ENCODE data around the gene DNAH8.

DNAH8 gene

DNA sequence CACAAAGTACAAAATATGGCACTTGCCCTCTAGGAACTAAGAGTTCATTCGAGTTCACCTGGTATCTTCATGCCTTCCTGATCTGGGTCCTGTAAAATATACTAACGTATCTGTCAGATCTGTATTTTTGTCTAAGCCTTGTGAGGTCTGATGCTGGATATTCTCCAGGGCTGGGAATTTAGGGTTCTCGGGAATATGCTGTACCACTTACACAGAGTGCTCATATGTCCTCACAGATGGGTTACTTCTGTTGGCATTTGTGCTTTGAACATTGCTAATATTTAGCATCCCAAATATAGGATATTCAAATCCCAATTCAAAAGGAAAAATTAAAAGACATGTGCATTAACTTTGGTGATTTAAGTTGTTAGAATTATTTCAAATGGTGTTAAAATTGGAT, 122.0 kb downstream of the DNAH8 start:
- Histone ChIP-seq H3K27ac (ENCODE audit: low read depth, low read length) (no peak overlapping the region), H3F3A (ENCODE audit: insufficient read depth) (no peaks in the 10 kb centered on the region), H3K4me2 (ENCODE audit: low read depth, low read length, poor library complexity, severe bottlenecking) (no peak overlapping the region), H3K4me3 (ENCODE audit: insufficient read depth, low read length, poor library complexity, severe bottlenecking) (no peak overlapping the region), H3K27me3 (ENCODE audit: low read length) (no peaks in the 10 kb centered on the region), H3K36me3 (ENCODE audit: low read length) (0 out of 2 replicates have a peak, but pooled peaks cover 4% of the 10 kb centered on the region), H4K20me1 (ENCODE audit: low read depth, low read length) (no peaks in the 10 kb centered on the region), H2AFZ (ENCODE audit: low read depth, low read length, severe bottlenecking) (no peak overlapping the region), H3K9me3 (ENCODE audit: insufficient read depth, low read length) (no peaks in the 10 kb centered on the region), H3K79me2 (ENCODE audit: insufficient read depth, low read length) (no peaks in the 10 kb centered on the region), H3K9ac (ENCODE audit: low read length) (no peak overlapping the region), H3K9me2 (replicated peaks; ENCODE audit: insufficient read depth, low read length) (no peaks in the 10 kb centered on the region)
- TF ChIP-seq, protein P1, sequence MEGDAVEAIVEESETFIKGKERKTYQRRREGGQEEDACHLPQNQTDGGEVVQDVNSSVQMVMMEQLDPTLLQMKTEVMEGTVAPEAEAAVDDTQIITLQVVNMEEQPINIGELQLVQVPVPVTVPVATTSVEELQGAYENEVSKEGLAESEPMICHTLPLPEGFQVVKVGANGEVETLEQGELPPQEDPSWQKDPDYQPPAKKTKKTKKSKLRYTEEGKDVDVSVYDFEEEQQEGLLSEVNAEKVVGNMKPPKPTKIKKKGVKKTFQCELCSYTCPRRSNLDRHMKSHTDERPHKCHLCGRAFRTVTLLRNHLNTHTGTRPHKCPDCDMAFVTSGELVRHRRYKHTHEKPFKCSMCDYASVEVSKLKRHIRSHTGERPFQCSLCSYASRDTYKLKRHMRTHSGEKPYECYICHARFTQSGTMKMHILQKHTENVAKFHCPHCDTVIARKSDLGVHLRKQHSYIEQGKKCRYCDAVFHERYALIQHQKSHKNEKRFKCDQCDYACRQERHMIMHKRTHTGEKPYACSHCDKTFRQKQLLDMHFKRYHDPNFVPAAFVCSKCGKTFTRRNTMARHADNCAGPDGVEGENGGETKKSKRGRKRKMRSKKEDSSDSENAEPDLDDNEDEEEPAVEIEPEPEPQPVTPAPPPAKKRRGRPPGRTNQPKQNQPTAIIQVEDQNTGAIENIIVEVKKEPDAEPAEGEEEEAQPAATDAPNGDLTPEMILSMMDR (IDR thresholded peaks at IDR 0.05; ENCODE audit: insufficient read depth, low read length, poor library complexity, severe bottlenecking) = no peak
- TF ChIP-seq EZH2phosphoT487 (conservative IDR thresholded peaks at IDR 0.05; ENCODE audit: low read length) = no peak

DNA sequence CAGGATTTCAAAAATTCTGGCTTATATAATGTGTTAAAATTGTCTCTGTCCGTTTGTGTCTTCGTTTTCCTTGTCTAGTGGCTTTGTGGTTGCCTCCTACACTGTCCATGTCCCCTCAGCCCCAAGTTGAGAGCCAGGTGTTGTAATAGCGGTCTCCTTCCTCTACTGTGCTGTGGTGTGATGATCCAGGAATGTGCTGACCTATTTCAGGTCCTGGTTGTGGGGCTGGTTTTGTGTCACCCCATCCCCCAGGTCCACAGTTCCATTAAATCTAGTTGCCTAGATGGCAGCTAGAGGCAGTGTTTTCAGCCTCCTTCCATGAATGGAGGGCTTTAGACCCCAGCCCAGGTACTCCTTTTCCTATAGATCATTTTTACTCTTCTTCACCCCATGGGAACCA, 128.7 kb downstream of the DNAH8 start:
- H3K9me3 ChIP-seq (ENCODE audit: insufficient read depth, low read length) = no peaks in the 10 kb centered on the region
- H3K9ac ChIP-seq (ENCODE audit: low read length) = no peak overlapping the region
- no peaks in the 10 kb centered on the region for H3F3A ChIP-seq (ENCODE audit: insufficient read depth)
- 0 out of 2 replicates have a peak, but pooled peaks cover 4% of the 10 kb centered on the region for H3K36me3 ChIP-seq (ENCODE audit: low read length)
- H3K4me2 ChIP-seq (ENCODE audit: low read depth, low read length, poor library complexity, severe bottlenecking) = no peak overlapping the region
- H4K20me1 ChIP-seq (ENCODE audit: low read depth, low read length) = no peaks in the 10 kb centered on the region
- H3K79me2 ChIP-seq (ENCODE audit: insufficient read depth, low read length) = no peaks in the 10 kb centered on the region
- TF ChIP-seq EZH2phosphoT487 (conservative IDR thresholded peaks at IDR 0.05; ENCODE audit: low read length) = no peak
- TF ChIP-seq, protein P1 (IDR thresholded peaks at IDR 0.05; ENCODE audit: insufficient read depth, low read length, poor library complexity, severe bottlenecking) = no peak
- no peak overlapping the region for H2AFZ ChIP-seq (ENCODE audit: low read depth, low read length, severe bottlenecking)
- H3K9me2 ChIP-seq (replicated peaks; ENCODE audit: insufficient read depth, low read length) = no peaks in the 10 kb centered on the region
- H3K27me3 ChIP-seq (ENCODE audit: low read length) = no peaks in the 10 kb centered on the region
- H3K27ac ChIP-seq (ENCODE audit: low read depth, low read length) = no peak overlapping the region
- H3K4me3 ChIP-seq (ENCODE audit: insufficient read depth, low read length, poor library complexity, severe bottlenecking) = no peak overlapping the region

DNA sequence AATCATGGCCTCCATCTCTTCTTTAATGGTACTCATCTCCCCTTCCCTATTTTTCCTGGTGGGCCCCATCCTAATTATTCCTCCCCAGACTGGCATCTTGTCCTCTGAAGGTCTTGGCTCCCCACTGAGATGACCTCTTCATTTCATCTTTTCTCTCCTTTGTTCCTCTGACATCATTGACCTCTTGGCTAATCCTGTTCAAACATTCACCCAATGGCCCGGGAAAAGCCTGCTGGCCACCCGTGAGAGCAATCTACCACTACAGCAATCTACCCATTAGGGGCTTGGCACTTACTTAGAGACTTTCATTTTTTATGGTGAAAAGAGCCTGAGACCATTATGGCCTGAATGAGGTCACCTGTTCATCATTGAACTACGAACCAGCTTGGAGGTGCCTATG, 130.8 kb downstream of the DNAH8 start:
- H3K27ac ChIP-seq (ENCODE audit: low read depth, low read length) = no peak overlapping the region
- H2AFZ ChIP-seq (ENCODE audit: low read depth, low read length, severe bottlenecking) = no peak overlapping the region
- no peaks in the 10 kb centered on the region for H3K9me2 ChIP-seq (replicated peaks; ENCODE audit: insufficient read depth, low read length)
- no peaks in the 10 kb centered on the region for H3K9me3 ChIP-seq (ENCODE audit: insufficient read depth, low read length)
- no peaks in the 10 kb centered on the region for H4K20me1 ChIP-seq (ENCODE audit: low read depth, low read length)
- no peaks in the 10 kb centered on the region for H3K79me2 ChIP-seq (ENCODE audit: insufficient read depth, low read length)
- no peaks in the 10 kb centered on the region for H3K36me3 ChIP-seq (ENCODE audit: low read length)
- no peak overlapping the region for H3K4me2 ChIP-seq (ENCODE audit: low read depth, low read length, poor library complexity, severe bottlenecking)
- H3K4me3 ChIP-seq (ENCODE audit: insufficient read depth, low read length, poor library complexity, severe bottlenecking) = no peak overlapping the region
- no peaks in the 10 kb centered on the region for H3F3A ChIP-seq (ENCODE audit: insufficient read depth)
- TF ChIP-seq EZH2phosphoT487 (conservative IDR thresholded peaks at IDR 0.05; ENCODE audit: low read length) = no peak
- TF ChIP-seq, protein P1 (IDR thresholded peaks at IDR 0.05; ENCODE audit: insufficient read depth, low read length, poor library complexity, severe bottlenecking) = no peak
- no peak overlapping the region for H3K9ac ChIP-seq (ENCODE audit: low read length)
- no peaks in the 10 kb centered on the region; the same call in 1 of the 2 replicates for H3K27me3 ChIP-seq (ENCODE audit: low read length)

Measured in SU-DHL-6 (cell line).